ENCODE measurements around the gene DCC. TPM values are rescaled to one million over a fixed set of nuclear protein-coding genes. Genes with fewer than 3 reads are reported as not detected.

The DCC gene
- total and polyA plus RNA-seq, 2 experiments from 2014 or later: 0.53 to 0.73 TPM

DNA sequence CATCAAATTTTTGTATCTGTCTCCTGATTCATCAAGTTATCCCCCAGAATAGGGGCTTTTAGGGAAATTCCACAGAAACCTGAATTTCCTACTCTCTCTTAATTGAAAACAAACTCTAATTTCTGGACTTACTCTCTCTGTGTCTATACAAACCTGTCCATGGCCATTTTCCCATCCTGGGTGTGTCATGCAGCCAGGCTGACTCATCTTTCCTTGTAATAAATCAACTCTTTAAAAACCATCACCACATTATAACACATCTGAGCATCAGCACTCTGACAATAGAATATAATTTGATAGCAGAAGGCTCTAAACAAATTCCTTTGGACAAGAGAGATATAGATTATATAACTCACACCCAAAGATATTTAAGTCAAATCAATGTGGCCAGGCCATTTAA, 610.2 kb downstream of the DCC start:
- no peak overlapping the region for H3K4me3 ChIP-seq
- Mint-ChIP-seq H3K4me3 (no peak overlapping the region), H3K36me3 (ENCODE audit: low read depth) (no peaks in the 10 kb centered on the region), H3K4me1 (no peaks in the 10 kb centered on the region), H3K27me3 (ENCODE audit: insufficient read depth, low read depth, poor library complexity) (peaks cover 2% of the 10 kb centered on the region), H3K9me3 (no peaks in the 10 kb centered on the region), H3K27ac (no peak overlapping the region)
- H2AFZ ChIP-seq: no peak overlapping the region
- H3K9me2 ChIP-seq (ENCODE audit: insufficient read depth): no peaks in the 10 kb centered on the region
- no peaks in the 10 kb centered on the region for H3K36me3 ChIP-seq (ENCODE audit: insufficient read depth)
- no peaks in the 10 kb centered on the region for H4K20me1 ChIP-seq (replicated peaks; ENCODE audit: insufficient read depth)
- no peaks in the 10 kb centered on the region for H3F3A ChIP-seq (replicated peaks; ENCODE audit: low read depth)
- ATAC-seq (no peak), DNase-seq (ENCODE audit: low spot score) (no peak)
- no peak overlapping the region for H3K4me2 ChIP-seq
- H3K27me3 ChIP-seq (ENCODE audit: insufficient read depth): no peaks in the 10 kb centered on the region
- H3K27ac ChIP-seq (ENCODE audit: low read depth): no peak overlapping the region
- H3K4me1 ChIP-seq (ENCODE audit: insufficient read depth): no peaks in the 10 kb centered on the region
- H3K79me2 ChIP-seq (replicated peaks; ENCODE audit: insufficient read depth): no peaks in the 10 kb centered on the region
- TF ChIP-seq EZH2 (IDR thresholded peaks at IDR 0.05; ENCODE audit: low read depth, unreplicated experiment) (no peak), EZH2phosphoT487 (IDR thresholded peaks at IDR 0.05; ENCODE audit: unreplicated experiment) (no peak), NANOG (IDR thresholded peaks at IDR 0.05; ENCODE audit: borderline replicate concordance) (no peak), POLR2AphosphoS5 (IDR thresholded peaks at IDR 0.05; ENCODE audit: low read depth) (no peak), JUNB (IDR thresholded peaks at IDR 0.05; ENCODE audit: unreplicated experiment) (no peak)
- TF ChIP-seq, protein P1, sequence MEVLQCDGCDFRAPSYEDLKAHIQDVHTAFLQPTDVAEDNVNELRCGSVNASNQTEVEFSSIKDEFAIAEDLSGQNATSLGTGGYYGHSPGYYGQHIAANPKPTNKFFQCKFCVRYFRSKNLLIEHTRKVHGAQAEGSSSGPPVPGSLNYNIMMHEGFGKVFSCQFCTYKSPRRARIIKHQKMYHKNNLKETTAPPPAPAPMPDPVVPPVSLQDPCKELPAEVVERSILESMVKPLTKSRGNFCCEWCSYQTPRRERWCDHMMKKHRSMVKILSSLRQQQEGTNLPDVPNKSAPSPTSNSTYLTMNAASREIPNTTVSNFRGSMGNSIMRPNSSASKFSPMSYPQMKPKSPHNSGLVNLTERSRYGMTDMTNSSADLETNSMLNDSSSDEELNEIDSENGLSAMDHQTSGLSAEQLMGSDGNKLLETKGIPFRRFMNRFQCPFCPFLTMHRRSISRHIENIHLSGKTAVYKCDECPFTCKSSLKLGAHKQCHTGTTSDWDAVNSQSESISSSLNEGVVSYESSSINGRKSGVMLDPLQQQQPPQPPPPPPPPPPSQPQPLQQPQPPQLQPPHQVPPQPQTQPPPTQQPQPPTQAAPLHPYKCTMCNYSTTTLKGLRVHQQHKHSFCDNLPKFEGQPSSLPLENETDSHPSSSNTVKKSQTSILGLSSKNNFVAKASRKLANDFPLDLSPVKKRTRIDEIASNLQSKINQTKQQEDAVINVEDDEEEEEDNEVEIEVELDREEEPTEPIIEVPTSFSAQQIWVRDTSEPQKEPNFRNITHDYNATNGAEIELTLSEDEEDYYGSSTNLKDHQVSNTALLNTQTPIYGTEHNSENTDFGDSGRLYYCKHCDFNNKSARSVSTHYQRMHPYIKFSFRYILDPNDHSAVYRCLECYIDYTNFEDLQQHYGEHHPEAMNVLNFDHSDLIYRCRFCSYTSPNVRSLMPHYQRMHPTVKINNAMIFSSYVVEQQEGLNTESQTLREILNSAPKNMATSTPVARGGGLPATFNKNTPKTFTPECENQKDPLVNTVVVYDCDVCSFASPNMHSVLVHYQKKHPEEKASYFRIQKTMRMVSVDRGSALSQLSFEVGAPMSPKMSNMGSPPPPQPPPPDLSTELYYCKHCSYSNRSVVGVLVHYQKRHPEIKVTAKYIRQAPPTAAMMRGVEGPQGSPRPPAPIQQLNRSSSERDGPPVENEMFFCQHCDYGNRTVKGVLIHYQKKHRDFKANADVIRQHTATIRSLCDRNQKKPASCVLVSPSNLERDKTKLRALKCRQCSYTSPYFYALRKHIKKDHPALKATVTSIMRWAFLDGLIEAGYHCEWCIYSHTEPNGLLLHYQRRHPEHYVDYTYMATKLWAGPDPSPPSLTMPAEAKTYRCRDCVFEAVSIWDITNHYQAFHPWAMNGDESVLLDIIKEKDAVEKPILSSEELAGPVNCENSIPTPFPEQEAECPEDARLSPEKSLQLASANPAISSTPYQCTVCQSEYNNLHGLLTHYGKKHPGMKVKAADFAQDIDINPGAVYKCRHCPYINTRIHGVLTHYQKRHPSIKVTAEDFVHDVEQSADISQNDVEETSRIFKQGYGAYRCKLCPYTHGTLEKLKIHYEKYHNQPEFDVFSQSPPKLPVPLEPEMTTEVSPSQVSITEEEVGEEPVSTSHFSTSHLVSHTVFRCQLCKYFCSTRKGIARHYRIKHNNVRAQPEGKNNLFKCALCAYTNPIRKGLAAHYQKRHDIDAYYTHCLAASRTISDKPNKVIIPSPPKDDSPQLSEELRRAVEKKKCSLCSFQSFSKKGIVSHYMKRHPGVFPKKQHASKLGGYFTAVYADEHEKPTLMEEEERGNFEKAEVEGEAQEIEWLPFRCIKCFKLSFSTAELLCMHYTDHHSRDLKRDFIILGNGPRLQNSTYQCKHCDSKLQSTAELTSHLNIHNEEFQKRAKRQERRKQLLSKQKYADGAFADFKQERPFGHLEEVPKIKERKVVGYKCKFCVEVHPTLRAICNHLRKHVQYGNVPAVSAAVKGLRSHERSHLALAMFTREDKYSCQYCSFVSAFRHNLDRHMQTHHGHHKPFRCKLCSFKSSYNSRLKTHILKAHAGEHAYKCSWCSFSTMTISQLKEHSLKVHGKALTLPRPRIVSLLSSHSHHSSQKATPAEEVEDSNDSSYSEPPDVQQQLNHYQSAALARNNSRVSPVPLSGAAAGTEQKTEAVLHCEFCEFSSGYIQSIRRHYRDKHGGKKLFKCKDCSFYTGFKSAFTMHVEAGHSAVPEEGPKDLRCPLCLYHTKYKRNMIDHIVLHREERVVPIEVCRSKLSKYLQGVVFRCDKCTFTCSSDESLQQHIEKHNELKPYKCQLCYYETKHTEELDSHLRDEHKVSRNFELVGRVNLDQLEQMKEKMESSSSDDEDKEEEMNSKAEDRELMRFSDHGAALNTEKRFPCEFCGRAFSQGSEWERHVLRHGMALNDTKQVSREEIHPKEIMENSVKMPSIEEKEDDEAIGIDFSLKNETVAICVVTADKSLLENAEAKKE (CRISPR knock-in tag; IDR thresholded peaks at IDR 0.05): no peak
- TF ChIP-seq, protein P2, sequence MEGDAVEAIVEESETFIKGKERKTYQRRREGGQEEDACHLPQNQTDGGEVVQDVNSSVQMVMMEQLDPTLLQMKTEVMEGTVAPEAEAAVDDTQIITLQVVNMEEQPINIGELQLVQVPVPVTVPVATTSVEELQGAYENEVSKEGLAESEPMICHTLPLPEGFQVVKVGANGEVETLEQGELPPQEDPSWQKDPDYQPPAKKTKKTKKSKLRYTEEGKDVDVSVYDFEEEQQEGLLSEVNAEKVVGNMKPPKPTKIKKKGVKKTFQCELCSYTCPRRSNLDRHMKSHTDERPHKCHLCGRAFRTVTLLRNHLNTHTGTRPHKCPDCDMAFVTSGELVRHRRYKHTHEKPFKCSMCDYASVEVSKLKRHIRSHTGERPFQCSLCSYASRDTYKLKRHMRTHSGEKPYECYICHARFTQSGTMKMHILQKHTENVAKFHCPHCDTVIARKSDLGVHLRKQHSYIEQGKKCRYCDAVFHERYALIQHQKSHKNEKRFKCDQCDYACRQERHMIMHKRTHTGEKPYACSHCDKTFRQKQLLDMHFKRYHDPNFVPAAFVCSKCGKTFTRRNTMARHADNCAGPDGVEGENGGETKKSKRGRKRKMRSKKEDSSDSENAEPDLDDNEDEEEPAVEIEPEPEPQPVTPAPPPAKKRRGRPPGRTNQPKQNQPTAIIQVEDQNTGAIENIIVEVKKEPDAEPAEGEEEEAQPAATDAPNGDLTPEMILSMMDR (conservative IDR thresholded peaks at IDR 0.05; ENCODE audit: low read depth in 2 of 2): no peak

Data from GM23338 (cell line).